HG02840 (cell line): ENCODE results near the gene KIF19.

Experiments used
- ATAC-seq: cut with Tn5 transposase; IDR thresholded peaks from one replicate; pipeline ENCODE4 v1.9.1; 2021; ENCODE audit warnings: mild to moderate bottlenecking, moderate library complexity, moderate number of reproducible peaks; ENCODE audit not compliant: unreplicated experiment, low FRiP score

KIF19 gene

DNA sequence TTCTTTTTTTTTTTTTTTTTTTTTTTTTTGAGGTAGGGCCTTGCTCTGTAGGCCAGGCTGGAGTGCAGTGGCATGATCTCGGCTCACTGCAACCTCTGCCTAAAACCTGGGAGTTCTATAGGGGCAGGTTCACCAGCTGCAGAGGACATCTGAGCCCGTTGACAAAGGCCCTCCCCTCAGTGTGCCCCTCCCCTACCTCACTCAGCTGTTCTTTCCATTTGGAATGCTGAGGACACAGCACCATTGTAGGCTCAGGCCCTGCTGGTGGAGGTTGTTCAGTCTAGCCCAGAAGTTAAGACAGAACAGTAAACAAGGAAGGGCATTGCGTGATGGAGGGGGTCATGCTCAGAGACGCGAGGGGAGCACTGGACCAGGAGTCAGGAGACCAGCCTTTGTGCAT, 21.8 kb upstream of the KIF19 start:
- ATAC-seq: no peak

DNA sequence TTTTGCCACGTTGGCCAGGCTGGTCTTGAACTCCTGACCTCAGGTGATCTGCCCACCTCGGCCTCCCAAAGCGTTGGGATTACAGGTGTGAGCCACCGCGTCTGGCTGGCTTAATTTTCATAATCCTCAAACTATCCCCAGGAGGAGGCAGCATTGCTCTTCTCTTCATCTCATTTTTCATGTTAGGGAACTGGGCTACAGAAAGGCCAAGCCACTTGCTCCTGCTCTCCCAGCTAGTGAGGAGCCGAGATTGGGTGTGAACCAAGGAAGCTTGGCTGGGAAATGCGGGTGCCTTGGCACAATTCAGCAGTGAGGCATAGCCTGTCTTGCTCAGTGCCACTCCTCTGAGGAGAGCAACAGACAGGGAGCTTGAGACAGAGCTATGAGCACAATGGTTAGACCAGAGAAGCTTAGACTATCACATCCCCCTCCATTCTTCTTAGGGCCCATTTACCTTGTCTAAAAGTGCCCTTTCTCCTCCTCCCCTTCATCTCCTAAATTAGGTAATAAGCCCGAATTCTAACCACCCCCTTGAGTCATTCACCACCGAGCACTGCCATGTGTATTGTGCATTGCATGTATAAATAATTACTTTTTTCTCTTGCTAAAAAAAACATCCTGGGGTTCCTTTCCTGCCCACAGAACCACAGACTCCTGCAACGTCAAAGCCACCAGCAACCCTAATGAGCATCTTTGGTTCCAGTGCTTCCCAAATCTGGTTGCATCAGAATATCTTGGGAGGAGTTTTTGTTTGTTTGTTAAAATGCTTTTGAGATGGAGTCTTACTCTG, 20.0 kb upstream of the KIF19 start:
- ATAC-seq: no peak

DNA sequence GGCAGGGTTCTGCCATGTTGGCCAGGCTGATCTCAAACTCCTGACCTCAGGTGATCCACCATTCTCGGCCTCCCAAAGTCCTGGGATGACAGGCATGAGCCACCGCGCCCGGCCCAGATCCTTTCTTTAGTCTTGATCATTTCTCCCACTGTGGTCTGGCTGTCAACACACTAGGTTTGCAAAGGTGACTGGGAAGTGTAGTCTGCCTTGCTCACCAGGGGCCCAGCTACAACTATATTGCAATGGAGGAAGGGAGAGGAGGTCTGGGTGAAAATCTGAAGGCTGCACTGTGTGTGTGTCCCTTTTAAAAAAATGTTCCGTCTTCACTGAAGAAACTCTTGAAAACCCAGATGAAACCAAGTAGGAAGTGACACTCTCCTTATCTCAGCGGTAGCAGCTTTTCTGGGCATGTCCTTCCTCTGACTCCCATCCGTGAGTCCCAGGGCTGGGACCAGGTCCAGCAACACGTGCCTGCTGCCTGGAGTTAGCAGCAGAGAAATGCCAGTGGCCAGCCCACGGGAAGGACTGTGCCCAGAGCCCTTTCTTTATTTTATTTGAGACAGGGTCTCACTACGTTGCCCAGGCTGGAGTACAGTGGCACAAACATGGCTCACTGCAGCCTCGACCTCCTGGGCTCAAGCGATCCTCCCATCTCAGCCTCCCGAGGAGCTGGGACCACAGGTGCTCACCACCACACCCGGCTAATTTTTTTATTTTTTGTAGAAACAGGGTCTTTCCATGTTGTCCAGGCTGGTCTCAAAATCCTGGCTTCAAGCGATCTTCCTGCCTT, 17.8 kb upstream of the KIF19 start:
- no peak for ATAC-seq

DNA sequence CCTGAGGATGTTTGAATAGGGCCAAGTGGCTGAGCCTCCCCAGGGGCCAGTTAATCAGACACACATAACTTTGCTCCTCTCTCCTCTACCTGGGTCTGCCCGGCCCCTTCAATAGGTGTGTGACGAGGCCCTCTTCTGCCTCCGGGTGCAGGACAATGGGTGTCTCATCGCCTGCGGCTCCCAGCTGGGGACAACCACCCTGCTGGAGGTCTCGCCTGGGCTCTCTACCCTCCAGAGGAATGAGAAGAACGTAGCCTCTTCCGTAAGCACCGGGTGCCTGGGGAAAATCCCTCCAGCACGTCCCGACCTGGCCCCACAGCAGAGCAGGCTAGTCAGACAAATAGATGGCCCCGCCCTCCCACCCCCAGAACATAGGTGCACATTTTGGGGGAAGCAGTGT, 16.1 kb upstream of the KIF19 start:
- ATAC-seq: no peak

DNA sequence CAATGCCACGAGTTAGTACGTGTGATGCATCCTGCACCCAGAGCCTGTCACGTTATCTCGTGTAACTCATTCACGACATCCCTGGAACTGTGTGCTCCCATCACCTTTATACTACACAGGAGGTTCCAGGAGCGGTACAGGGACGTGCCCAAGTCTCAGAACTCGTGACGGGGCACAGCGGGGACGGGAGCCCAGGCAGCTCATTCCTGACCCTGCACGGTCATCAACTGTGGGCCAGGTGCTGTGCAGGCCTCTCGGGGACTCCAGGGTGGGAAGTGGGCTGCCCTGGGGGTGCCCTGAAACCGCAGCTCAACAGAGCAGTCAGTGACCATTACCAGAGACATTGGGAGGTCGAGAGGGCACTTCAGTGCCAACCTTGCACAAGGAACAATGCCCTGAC, 11.1 kb upstream of the KIF19 start:
- no peak for ATAC-seq

DNA sequence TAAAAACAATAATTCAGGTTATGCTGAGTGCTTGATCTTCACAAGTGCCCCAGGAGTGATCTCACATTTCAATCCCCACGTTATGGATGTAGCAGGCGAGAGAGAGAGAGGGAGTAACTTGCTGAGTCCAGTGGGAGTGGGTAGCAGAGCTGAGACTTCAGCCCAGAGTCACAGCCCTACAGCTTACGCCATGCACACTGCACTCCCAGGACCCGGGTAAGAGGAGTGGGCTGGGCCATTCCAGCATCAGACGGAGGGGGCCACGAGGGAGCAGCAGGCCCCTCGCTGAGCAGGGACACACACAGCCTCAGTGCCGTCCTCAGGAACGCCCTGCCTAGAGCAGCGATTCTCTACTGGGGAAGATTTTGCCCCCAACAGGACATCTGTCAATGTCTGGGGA, 9.8 kb upstream of the KIF19 start:
- no peak for ATAC-seq

DNA sequence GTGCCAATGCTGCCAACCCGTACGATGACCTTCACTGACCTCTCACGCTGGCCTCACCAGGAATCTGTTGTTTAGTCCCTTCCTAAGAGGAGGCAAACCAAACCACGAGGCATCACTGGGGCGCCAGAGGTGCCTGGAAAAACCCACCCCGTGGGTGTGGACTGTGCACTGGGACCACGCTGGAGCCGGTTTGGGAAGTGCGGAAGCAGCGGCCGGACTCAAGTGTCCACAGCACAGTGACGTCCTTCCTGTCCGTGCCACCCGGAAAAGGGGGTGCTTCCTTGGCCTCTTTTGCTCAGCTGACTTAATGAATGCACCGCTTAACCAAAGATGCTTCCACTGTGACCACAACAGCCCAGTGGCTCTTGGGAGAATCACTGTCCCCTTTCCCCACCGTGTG, 9.0 kb upstream of the KIF19 start:
- no peak for ATAC-seq

DNA sequence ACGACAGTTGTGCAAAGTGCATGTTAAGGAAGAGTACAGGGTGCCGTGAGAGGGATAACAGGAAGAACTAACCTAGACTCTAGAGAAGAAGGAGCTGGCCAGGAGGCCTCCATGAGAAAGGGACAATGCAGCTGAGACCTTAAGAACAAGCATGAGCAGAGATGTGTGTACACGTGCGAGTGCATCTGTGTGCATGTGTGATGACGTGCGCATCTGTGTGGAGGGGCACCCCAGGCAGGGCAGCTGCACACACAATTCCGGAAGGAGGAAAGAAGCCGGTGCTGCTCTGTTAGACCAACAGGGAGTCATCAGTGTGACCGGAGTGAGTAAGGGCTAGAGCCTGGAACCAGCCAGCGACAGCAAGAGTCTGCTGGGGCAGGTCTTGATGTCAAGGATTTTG, 7.6 kb upstream of the KIF19 start:
- no peak for ATAC-seq

DNA sequence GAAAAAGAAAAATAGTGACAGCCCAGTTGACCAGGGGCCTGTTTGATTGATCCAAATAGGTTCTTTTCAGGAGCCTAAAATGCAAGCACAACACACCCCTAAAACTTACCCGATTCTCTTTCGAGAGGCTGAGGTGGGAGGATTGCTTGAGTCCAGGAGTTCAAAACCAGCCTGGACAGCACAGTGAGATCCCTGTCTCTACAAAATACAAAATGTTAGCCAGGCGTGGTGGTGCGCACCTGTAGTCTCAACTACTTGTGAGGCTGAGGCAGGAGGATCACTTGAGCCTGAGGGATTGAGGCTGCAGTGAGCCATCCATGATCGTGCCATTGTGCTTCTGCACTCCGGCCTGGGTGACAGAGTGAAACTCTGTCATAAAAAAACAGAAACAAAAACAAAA, 1.5 kb upstream of the KIF19 start:
- ATAC-seq: no peak

DNA sequence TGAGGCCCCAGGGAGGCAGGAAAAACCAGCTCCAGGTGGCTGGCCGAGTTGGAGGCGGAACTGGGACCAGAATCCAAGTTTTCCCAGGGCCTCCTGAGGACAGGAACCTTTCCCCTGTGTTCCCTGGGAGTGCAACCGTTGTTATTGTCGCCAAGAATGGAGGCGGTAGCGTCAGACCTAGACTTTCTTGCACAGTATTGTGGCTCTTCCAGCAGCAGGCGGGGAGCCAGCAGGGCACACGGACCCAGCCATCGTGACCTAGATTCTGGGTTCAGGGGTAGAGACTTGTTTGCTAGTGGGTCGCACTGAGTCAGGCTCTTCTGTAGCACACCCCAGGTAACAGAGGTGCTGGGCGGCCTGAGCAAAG, 667 bp upstream of the KIF19 start:
- ATAC-seq: no peak

DNA sequence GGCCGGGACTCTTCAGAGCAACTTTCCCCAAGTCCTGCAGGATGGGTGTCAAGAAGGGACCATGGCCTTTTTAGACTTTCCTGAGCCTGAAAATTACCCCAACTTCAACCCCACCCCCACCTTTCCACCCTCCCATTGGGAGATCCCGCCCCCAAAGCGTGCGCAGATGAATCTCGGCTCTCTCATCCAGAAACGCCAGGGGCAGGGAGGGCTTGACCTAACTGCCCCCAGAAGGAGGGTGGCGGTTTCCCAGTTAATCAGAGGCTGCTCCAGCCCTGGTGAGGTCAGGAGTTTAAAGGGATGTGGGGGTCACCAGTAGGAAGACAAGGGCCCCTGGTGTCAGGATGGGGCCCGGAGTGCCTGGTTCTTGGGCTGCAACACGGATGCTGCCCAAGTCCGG, 480 bp downstream of the KIF19 start:
- ATAC-seq: no peak

DNA sequence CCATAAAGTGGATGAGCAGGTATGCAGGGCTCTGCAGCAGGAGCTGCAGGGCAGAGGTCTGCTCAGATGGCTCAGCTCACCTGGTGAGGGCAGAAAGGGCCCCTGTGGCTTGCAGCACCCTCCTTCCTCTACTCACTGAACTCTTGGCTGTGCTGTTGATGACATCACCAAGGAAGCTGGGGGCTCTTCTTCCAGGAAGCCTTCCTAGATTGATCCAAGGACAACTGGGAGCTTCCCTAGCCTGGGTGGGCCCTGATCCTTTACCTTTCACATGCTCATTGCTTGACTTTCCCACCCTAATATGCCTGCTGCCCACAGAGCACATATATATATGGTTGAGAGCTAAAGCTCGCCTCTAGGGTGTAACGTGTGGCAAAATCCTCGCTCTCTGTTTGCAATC, 2.5 kb downstream of the KIF19 start:
- no peak for ATAC-seq

DNA sequence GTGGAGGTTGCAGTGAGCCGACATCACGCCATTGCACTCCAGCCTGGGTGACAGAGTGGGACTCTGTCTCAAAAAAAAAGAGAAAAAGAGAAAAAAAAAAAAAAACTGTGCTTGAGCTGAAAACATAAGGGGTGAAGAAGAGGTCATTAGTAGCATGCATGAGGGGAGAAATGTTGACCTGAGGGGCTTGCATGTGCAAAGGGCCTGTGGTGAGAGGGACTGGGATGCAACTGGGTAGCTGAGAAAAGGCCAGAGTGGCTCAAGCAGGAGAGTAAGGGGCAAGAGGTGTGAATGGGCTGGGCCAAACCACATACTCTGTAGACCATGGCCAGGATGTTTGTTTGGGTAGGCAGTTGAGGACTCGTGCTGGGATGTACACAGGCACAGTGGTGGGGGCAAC, 3.4 kb downstream of the KIF19 start:
- ATAC-seq: no peak

DNA sequence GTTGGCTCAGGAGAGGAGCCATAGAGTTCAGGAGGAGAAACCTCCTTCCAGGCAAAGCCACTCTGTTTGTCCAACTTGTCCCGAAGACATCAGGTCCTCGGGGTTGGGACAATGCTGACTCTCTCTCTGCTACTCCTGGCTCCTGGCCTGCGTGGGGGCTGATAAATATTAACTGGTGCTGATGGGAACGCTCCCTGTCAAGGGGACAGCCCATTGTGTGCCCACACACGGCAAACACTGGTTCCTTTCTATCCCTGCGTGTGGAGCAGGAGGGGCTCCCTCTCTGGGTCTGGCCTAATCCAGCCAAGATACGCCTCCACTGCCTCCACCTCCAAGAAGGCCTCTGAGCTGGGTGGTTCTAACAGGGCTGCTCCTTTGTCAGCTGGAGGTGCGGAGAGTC, 4.4 kb downstream of the KIF19 start:
- no peak for ATAC-seq

DNA sequence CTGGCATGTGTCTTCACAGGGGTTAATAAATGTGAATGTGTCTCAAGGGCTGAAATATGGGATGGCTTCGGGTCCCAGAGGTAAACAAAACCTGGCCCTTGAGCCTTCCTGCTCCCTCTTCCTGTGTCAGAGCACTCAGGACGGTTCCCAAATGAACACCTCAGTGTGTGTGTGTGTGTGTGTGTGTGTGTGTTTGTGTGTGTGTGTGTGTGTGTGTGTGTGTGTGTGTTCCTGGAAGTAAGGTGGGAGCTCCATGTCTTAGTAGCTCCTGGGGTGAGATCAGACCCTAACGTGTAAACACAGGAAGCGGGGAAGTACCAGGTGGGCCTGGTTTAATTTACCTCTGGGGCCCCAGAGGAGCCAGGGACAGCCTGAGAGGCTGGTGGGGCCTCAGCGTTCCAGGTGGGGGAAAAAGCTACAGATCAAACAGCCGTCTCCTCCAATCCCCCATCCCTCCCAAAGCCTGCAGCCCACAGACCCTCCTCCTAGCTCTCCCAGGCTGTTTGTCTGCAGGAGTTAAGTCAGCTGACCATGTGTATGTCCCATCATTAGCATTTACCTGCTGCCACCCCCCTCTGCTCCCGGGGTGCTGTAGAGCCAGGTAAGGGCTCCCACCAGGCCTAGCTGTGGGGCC, 6.1 kb downstream of the KIF19 start:
- ATAC-seq: no peak

DNA sequence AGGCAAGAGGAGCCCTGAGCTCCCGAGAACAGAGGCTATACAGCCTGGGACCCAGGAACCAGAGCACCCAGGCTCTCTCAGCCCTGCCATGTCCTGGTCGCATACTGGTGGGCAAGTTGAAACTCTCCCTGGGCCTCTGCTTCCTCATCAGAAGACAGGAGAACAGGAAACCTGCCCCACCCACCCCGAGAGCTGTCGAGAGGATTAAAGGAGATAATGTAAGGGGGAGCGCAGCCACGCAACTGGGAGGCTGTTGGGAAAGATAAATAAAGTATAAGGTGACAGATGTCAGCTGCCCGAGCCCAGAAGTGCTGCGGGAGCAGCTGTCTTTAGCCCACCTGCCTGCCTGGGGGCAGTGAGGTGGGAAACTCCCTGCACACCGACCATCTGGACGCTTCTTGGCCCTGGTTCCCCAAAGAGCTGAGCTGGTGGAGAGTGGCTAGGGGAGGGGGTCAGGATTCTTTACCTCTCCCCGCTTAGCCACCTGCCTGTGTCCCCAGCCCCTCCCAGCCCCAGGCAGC, 6.8 kb downstream of the KIF19 start:
- ATAC-seq: no peak

DNA sequence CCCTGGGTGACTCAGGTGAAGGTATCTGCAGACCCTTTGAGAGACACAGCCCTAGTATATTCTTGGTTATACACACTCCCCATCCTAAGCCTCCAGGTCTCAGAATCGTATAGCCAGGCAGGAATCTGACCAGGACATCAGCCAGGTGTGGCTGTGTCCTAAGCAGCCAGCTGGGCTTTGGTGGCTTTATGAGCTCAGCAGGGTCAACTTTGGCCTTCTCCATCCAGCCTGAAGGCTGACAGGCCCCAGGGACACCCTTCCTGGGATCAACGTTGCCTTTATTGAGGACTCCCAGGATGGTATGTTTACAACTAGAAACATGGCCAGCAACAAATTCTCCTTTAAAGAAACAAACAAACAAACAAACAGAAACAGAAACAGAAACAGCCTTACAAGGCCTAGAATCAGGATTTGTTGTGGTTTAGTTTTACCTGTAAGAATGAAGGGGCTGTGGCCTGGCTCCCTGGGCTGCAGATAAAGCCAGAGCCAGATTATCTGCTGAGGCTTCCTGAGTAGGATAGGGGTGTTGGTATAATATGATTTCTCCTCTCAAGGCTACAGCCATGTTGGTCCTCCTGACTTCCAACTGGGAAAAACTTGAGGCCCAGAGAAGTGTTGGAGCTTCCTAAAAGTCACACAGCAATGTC, 8.5 kb downstream of the KIF19 start:
- no peak for ATAC-seq

DNA sequence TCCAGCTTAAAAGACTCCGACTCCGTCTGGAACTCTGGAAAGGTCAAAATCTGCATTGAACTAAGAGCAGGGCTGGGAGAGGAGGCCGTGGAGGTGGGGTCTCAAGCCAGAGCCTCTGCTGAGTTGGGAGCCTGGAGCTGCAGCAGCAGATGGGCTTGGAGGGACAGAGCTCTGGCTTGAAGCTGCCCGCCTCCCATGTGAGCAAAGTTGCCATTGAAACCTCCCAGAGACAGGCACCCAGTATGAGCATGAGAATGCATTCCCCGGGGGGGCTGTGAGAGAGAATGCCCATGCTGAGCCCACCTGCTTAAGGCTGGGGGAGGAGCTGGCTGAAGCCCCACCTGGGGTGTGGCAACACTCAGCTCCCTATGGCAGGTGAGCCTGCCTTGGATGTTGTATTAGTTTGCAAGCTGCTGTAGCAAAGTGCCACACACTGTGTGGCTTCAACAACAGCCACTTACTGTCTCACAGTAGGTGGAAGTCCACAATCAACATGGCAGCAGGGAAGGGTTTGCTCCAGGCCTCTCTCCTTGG, 9.6 kb downstream of the KIF19 start:
- ATAC-seq: no peak

DNA sequence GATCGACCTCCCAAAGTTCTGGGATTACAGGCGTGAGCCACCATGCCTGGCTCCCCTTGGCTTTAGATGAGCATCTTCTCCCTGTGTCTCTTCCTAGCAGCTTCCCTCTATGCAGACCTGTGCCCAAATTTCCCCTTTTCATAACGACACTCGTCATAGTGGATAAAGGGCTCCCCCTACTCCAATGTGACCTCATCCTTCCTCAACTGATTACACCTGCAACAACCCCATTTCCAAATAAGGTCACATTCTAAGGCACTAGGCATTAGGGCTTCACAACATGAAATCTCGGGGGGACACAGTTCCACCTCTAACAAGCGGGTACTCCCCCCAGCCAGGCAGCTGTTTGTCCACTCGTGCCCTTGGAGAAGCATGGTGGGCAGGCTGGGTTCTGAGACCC, 10.3 kb downstream of the KIF19 start:
- ATAC-seq: no peak

DNA sequence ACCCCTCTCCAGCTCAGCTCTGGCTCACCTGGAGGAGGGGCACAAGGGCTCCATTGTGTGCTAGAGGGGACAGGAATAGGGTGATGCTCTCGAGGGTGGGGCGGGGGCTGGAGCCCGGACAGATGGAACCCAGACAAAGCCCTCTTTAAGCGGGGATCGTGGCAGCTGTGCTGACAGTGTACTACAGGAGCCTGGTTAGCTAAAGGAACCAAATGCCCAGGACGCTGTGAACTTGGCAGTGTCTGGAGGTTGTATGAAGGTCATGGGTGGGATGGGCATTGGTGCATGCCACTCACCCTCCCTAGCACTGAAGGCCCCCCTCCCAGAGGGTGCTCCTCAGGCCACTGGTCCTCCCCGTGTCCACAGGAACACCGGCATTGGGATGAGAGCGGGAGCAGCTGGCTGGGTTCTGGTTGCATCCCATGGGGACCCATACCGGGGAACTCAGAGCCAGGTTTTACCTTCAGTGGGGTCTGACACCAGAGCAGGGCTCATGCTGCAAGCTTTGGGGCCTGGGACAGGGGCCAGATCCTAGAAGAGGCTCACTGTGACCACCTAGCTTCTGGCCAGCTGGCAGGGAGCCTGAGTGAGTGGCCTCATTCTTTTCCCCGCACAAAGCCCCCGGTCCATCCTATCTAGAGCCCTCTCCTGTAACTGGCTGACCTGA, 11.9 kb downstream of the KIF19 start:
- ATAC-seq: no peak
